GM18907 (cell line): ENCODE measurements around the gene DNAJC12.
A peak's percentile ranks its signal among the peaks of the same experiment; 100 is the strongest.
"Not testable (repeated sequence)": the region's sequence is repeated elsewhere in the genome, so short reads cannot be mapped to it uniquely, and the experiment has no call there.

Source experiments
- ATAC-seq: cut with Tn5 transposase; IDR thresholded peaks from one replicate; pipeline ENCODE4 v1.9.1; 2021; ENCODE audit warnings: mild to moderate bottlenecking, moderate library complexity; ENCODE audit not compliant: unreplicated experiment

The DNAJC12 gene

GRCh38 chr10:67837541-67838314, at the start of gene DNAJC12:
DNAJC12 (minus strand) TSS chr10:67838188; CDS start chr10:67838011, 177 bp downstream.
- peak; percentile 97 for ATAC-seq

- peak; percentile 74 for ATAC-seq
These were observed 47.1 kb upstream of the DNAJC12 start for GRCh38 chr10:67884842-67885670.

- ATAC-seq = peak; percentile 90
These were observed 46.4 kb upstream of the DNAJC12 start, which contains the start of gene SIRT1 for GRCh38 chr10:67884313-67884841. SIRT1 (plus strand) TSS chr10:67884656; CDS start chr10:67884722, 66 bp downstream.

- no peak for ATAC-seq
These were observed 45.8 kb upstream of the DNAJC12 start for GRCh38 chr10:67883710-67884312.

GRCh38 chr10:67878133-67878532, 40.1 kb upstream of the DNAJC12 start:
- ATAC-seq = no peak

- ATAC-seq = not testable (repeated sequence)
These were observed 39.4 kb upstream of the DNAJC12 start for GRCh38 chr10:67877421-67877820.

GRCh38 chr10:67875340-67876238, 37.6 kb upstream of the DNAJC12 start:
- ATAC-seq = no peak

- ATAC-seq = no peak
These were observed 32.0 kb upstream of the DNAJC12 start for GRCh38 chr10:67869996-67870395.

GRCh38 chr10:67868132-67868531, 30.1 kb upstream of the DNAJC12 start:
- no peak for ATAC-seq

GRCh38 chr10:67864607-67865371, 26.8 kb upstream of the DNAJC12 start:
- ATAC-seq = no peak

GRCh38 chr10:67863094-67863493, 25.1 kb upstream of the DNAJC12 start:
- ATAC-seq = no peak

GRCh38 chr10:67861750-67862432, 23.9 kb upstream of the DNAJC12 start:
- no peak for ATAC-seq

GRCh38 chr10:67858971-67859370, 21.0 kb upstream of the DNAJC12 start:
- no peak for ATAC-seq

GRCh38 chr10:67853512-67853911, 15.5 kb upstream of the DNAJC12 start:
- no peak for ATAC-seq

GRCh38 chr10:67852761-67853160, 14.8 kb upstream of the DNAJC12 start:
- no peak for ATAC-seq

- ATAC-seq = no peak
These were observed 13.2 kb upstream of the DNAJC12 start for GRCh38 chr10:67851186-67851585.

- ATAC-seq = peak; percentile 94
These were observed 11.5 kb upstream of the DNAJC12 start for GRCh38 chr10:67849331-67850011.

- ATAC-seq = no peak
These were observed 5.3 kb upstream of the DNAJC12 start for GRCh38 chr10:67843284-67843683.
